HG02943 (cell line): ENCODE measurements around the gene RAI1.

ENCODE experiments used
- ATAC-seq: cut with Tn5 transposase; IDR thresholded peaks from one replicate; pipeline ENCODE4 v1.9.1; 2021; ENCODE audit warnings: mild to moderate bottlenecking, low read depth, moderate library complexity; ENCODE audit not compliant: unreplicated experiment

RAI1 gene

GRCh38 chr17:17728550-17729251 is 47.4 kb downstream of the RAI1 start:
- ATAC-seq = no peak

GRCh38 chr17:17729620-17730249 is 48.5 kb downstream of the RAI1 start:
- no peak for ATAC-seq

GRCh38 chr17:17730250-17730935 is 49.1 kb downstream of the RAI1 start:
- ATAC-seq = no peak

- no peak for ATAC-seq
These were observed 51.2 kb downstream of the RAI1 start for GRCh38 chr17:17732444-17732843.

- ATAC-seq = no peak
These were observed 51.8 kb downstream of the RAI1 start for GRCh38 chr17:17732892-17733670.

- no peak for ATAC-seq
These were observed 55.2 kb downstream of the RAI1 start for GRCh38 chr17:17736205-17737183.

GRCh38 chr17:17737961-17738894 is 57.0 kb downstream of the RAI1 start:
- ATAC-seq = no peak

- no peak for ATAC-seq
These were observed 57.6 kb downstream of the RAI1 start for GRCh38 chr17:17738901-17739300.

- ATAC-seq = no peak
These were observed 58.3 kb downstream of the RAI1 start for GRCh38 chr17:17739388-17740066.

- no peak for ATAC-seq
These were observed 59.5 kb downstream of the RAI1 start for GRCh38 chr17:17740615-17741348.

- ATAC-seq = no peak
These were observed 60.2 kb downstream of the RAI1 start for GRCh38 chr17:17741349-17742023.

GRCh38 chr17:17742133-17742621 is 60.9 kb downstream of the RAI1 start:
- no peak for ATAC-seq

- no peak for ATAC-seq
These were observed 61.6 kb downstream of the RAI1 start for GRCh38 chr17:17742688-17743390.

GRCh38 chr17:17743391-17744112 is 62.3 kb downstream of the RAI1 start:
- ATAC-seq = no peak

- no peak for ATAC-seq
These were observed 62.9 kb downstream of the RAI1 start for GRCh38 chr17:17744116-17744515.
